NCI-H1436 (cell line): ENCODE measurements around the gene MPZL3.
"Not testable (repeated sequence)": the region's sequence is repeated elsewhere in the genome, so short reads cannot be mapped to it uniquely, and the experiment has no call there.

Experiments
- DNase-seq: peaks from one replicate; lab custom pipeline; 2025; lab: John Stamatoyannopoulos, UW

Gene MPZL3

DNA sequence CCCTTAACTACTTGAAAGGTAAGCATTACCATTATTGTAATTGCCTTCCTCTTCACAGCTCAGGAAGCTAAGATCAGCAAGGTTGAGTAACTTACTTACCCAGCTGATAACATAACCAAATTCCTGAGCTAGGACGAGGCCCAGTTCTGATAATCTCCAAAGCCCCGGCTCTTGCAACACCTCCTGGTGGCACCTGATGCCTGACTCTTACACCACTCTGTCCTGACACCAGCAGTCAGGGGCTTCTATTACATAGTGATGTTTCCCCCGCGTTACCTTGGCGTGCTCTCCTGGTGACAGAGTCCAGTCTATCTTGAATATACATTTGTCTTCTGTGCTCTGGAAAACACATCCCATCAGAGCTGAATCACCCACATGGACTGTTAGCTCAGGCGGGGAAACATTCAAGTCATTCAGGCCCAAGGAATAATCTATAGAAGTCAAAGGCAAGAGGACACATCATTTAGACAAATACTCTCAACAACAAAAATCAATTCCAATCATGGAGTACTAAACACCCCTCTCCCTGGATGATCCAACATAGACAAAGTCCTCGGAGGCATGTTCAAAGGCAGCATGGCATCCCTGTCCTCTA is 39.9 kb downstream of the MPZL3 start:
- DNase-seq: no peak

DNA sequence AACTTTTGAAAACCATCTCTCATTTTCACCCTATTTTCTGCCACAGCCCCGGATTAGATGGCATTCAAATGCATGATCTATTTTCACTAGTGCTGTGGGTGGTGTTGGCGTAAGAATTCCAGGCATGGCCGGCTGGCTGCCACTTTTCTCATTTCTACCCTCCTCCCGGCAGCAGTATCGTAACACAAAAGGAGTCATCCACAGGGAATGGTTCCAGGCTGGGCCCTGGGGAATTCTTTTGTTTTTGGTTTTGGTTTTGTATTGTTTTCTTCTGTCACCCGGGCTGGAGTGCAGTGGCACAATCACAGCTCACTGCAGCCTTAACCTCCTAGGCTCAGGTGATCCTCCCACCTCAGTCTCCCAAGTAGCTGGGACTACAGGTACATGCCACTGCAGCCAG is 41.2 kb downstream of the MPZL3 start:
- no peak for DNase-seq

DNA sequence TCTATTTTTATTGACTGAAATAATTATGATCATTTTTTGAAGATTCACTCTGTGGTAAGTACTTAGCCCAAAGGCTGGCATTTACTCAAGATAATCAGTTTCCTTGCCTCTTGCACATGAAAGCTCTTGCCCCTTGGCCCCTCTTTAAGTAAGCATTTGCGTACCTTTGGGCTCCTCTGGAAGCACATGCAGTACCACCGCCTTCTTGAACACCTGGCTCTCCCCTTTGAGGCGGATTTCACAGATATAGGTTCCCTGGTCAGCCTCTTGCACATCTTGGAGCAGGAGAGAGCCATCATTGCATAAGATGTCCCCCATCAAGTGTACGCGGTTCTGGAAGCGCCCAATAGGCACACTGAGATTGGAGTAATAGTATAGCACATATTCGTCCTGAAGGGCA is 41.8 kb downstream of the MPZL3 start:
- DNase-seq: no peak

DNA sequence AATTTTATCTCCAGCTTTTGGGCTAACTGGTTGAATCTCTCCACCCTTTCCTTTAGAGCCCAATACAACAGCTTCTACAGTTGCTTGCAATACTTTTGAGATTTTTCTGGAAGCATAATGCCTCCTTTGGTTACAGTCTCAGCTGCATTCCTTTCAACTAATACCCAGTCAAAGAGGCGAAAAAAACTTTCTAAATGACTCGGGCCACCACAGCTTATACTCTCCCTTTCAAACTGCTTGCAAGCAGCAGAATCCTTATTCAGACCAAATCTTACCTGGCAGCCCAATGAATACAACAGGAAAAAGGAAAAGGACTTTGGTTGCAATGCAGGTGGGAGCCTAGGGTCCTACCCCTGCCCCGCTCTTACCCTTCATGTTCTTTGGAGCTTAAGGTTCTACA is 43.1 kb downstream of the MPZL3 start:
- DNase-seq: no peak

DNA sequence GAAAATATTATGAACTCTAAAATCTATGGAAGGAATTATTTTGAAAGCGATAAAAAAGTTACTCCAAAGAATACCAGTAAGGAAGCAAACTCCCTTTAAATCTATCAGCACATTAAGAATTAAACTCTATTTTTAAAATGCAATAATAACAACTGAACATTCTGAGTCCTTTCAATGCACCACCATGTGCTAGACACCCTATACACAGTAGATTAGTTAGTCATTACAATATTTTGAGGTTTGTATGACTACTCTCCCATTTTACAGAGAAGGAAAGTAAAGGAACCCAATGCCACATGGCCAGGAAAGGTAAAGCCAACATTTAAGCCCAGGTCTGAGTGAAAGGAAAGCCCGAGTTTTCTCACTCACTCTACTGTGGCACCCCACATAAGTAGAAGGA is 45.1 kb downstream of the MPZL3 start:
- DNase-seq: no peak

DNA sequence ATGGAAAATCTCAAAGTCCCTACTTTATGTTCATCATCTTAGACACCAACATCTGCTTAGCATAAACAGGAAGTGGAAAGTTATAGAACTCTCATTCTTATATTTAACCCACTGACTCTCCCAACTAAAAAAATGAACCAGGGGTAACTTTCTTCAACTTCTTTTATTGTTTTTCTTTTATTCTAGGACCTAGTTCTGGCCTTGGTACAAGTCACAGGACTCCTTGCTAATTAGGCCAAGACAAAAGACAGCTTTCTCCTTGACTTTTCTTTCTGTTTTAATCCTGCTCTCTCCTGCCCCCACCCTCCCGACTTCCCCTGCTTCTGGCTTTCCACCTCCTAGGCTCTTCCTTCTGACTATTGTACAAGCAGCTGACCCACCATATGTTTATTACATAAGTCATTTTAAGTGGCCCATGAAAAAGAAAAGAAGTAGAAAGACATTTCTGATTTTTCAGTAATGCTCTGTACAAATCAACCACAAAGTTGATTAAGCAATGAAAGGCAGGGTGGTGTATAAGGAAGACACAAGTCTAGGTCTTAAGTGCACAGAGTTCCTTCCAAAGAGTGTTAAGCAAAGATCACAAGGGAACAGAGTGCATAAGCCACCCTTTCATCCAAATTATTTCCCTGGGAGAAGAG is 45.7 kb downstream of the MPZL3 start:
- no peak for DNase-seq

DNA sequence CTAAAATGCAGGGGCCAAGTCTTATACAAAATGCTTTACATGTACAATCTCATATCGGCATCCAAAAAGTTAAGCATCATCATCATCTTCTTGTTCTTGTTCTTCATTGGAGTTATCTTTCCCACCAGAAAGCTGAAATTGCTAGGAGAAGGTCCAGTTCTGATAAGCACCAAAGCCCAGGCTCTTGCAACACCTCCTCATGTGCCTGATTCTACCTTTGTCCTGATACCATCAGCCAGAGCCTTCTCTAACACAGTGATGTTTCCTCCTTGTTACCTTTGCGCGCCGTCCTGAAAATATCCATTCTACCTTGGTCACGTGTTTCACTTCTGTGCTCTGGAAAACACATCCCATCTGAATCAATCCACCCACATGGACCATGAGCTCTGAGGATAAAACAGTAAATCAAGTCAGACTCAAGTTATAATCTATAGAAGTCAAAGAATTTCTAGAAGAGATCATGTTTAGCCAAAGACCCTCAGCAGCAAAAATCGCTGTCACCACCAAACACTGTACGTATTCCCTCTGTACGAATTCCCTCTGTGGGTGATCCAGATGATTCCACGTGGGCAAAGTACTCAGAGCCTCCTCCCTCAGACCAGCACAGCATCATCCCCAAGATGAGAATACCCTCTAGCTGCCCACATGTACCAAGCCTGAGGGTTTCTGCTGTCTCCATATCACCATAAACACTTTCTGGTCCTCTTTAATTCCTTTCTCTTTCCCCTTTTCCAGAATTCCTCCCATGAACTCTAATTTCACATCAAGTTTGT is 46.4 kb downstream of the MPZL3 start:
- no peak for DNase-seq

DNA sequence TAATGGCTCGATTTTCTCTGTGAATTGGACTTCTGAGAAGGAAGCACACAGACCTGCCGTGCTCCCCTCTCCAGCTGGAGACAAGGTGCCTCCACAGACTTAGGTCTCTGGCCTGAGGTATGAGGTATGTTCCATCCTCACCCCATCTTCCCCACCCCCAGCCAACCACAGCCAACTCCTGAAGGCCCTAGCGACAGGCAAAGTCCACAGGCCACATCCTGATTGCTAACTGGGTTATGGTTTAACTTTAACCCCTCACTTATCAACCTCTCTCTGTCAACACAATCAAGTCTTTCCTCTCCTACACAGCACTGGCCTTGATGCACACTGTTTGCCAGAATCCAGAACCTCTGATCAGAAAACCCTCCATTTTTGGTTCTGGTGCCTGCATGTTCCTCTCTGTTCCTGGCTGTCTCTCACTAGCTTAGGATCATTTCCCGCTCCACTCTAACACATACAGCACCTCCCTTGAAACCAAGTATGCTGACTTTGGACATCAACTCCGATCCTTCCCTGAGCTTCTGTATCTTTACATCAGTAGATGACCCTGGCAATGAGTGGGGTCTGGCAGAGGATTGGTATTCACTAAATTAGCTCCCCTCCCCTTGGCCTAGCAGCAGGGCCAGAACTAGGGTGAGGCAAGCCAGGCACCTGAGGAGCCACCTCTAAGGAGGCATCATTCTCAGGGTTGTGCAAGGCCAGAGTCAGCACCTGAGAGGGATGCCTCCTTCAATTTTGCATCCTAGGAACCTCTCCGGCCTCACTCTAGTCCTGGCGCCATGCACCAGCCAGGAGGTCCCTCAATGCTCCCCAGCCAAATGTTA is 49.4 kb downstream of the MPZL3 start:
- no peak for DNase-seq

DNA sequence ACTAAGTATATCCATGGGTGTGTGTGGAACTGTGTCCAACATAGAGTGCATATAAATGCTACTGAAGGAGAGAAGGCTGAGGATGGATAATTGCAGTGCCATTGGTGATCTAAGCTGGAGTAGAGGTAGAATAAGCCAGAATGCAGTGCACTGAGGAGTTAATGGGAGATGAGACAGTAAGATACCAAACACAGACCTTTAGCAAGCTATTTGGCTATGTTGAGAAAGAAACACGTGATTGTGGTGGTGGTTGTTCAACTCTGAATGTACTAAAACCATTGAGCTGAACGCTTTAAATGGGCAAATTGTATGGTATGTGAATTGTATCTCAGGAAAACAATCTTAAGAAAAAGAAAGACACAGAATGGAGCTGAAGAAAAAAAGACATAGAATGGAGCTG is 50.2 kb downstream of the MPZL3 start:
- DNase-seq: no peak

DNA sequence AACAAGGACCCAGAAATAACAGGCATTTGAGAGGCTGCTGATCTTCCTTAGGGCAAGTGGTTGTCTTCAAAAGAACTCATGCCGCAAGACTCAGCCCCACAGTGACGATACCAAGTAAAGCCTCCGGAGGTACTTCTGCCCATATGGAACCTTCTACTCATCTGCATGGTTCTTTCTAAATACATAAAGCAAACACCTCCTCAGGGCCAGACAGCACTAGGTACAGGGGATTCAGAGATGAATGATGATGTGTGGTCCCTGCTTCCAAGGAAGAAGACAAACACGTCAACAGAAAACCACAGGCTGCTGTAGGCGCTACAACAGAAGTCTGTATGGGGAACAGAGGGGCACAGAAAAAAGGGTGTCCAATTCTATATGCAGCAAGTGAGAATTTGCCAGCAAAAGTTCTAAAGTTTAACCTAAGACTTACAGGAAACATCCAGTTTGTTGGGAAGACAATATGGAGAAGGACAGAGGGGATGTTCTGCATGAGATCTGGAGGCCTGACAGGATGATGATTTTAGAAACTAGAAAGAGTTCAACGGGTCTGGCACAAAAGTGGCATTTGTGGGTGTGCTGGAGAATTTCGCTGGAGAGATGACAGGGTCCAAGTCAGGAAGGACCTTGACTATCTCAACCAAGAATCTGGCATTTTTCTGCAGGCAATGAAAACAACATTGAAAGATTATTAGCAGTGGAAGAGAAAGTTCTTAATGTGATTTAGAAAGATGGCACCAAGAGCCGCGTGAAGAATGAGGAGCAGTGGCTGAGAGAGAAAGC is 51.1 kb downstream of the MPZL3 start:
- DNase-seq: no peak

DNA sequence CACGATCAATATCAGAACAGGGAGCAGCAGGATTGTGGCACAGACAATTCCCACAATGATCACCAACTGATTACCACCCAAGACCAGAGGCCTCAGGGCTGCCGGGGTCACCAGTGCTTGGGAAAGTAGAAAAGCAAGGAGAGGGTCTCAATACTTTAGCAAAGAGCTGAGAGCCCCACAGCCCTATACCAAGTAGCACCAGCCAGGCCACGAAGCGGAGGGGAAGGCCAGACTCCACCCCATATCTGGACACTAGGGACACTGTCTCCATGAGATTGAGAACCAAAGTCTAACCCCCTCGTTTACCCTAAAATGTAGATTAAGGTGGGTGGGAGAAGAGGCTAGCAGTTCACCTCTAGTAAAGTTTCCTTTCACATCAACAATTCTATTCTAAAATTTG is 51.7 kb downstream of the MPZL3 start:
- DNase-seq: no peak

DNA sequence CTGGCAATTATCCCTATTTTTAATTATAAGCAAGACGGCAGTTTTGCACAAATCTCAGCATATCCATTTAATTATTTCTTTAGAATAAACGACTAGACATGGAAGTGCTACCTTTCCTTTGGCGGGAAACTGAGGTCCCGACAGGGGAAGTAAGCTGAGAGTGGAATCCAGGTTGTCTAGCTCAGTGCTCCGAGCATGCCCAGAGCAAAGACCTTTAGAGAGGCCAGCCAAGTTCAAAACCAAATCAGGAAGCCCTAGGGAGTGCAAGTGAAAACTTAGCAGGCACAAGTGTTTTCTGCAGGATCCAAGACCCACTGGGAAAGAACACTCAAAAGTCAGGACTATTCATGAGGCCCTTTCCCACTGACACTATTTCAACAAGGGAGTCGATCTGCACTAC is 53.0 kb downstream of the MPZL3 start:
- no peak for DNase-seq

DNA sequence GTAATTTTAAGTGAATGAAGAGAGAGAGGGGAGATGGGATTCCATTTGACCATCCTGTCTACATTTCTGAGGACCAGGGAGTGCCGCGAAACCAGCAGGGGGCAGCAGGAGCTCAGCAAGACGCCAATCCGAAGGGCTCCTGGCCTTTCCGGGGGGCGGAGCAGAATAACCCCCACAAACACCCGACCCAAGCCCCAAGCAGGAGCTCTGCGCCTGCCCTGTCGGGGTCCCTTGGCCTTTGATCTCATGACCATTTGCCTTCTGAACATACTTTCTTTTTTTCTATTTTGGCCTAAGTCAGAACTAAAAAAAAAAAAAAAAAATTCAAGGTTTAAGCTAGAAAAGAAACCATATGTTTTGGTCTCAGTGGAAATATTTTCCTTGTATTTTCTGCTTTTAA is 53.8 kb downstream of the MPZL3 start:
- DNase-seq: peak; percentile 39

DNA sequence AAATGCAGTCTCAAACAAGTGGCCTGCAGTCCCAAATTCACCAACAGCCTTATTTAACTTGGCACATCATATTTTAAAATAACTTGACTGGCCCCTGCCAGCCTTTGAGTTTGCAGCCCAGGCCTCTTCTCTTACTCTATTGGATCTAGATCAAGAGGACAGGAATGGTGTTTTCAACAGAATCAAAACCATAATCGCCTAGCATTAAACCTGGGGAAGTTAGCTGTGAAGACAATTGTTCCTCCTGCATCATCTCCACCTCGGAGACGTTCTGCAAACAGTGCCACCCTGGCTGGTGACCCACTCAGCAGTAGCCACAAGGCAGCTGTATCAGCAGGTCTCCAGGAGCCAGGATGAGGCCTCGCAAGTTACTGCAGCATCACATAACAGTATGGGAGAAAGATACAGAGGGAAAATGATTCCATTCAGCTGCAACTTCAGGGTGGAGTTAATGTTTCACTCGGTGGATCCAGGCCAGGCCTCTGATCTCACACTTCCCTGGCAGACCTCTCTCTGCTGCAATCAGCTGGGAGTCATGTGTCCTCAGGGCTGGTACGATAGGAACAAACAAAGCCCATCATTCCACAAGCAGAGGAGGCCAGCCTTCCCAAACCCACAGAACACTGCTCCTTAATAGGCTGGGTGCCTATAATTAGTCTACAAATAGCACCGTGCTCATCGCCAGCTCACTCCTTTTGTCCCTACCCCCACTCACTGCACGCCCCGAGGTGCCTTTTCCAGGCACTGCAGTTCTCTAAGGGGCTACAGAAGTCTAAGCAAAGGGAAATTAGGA is 57.1 kb downstream of the MPZL3 start:
- no peak for DNase-seq

DNA sequence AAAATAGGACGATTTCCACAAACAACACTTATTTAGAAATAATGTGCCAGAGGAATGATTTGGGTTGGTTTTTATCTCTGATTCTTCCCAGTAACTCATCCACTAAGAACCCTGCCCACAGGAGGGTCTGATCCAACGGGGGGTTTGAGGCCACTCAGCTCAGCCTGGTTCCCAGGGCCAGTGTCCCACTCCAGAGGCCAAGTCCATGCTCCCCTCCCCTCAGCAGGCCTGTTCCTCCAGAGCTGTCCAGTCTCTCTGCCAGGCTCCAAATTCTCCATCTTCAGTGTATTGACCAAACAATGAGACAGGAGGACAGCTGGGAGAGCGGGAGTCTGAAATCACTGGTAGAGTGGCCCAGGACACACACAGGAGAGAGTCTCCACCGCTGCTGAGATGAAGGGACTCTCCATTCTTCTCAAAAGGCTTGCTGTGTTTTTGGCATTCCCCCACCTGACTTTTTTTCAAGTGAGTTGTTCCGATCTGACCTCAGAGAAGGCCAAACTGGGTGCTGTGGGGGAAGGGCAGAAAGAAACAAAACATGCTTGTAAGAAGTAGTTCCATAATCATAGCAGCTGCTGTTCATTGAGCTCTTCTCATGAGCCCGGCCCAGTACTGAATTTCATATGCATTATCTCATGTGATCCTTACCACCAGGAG is 58.1 kb downstream of the MPZL3 start:
- DNase-seq: no peak

DNA sequence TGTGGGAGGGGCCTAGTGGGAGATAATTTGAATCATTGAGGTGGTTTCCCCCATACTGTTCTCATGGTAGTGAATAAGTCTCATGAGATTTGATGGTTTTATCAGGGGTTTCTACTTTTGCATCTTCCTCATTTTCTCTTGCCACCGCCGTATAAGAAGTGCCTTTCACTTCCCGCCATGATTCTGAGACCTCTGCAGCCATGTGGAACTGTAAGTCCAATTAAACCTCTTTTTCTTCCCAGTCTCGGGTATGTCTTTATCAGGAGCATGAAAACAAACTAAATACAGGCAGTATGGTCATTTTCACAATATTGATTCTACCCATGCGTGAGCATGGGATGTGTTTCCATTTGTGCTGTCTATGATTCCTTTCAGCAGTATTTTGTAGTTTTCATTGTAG is 59.3 kb downstream of the MPZL3 start:
- not testable (repeated sequence) for DNase-seq

DNA sequence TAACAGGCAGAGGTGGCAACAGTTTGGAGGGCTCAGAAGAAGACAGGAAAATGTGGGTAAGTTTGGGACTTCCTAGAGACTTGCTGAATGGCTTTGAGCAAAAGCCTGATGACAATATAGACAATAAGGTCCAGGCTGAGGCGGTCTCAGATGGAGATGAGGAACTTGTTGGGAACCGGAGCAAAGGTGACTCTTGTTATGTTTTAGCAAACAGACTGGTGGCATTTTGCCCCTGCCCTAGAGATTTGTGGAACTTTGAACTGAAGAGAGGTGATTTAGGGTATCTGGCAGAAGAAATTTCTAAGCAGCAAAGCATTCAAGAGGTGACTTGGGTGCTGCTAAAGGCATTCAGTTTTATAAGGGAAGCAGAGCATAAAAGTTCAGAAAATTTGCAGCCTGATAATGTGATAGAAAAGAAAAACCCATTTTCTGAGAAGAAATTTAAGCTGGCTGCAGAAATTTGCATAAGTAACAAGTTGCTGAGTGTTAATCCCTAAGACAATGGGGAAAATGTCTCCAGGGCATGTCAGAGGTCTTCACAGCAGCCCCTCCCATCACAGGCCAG is 61.1 kb downstream of the MPZL3 start:
- not testable (repeated sequence) for DNase-seq

DNA sequence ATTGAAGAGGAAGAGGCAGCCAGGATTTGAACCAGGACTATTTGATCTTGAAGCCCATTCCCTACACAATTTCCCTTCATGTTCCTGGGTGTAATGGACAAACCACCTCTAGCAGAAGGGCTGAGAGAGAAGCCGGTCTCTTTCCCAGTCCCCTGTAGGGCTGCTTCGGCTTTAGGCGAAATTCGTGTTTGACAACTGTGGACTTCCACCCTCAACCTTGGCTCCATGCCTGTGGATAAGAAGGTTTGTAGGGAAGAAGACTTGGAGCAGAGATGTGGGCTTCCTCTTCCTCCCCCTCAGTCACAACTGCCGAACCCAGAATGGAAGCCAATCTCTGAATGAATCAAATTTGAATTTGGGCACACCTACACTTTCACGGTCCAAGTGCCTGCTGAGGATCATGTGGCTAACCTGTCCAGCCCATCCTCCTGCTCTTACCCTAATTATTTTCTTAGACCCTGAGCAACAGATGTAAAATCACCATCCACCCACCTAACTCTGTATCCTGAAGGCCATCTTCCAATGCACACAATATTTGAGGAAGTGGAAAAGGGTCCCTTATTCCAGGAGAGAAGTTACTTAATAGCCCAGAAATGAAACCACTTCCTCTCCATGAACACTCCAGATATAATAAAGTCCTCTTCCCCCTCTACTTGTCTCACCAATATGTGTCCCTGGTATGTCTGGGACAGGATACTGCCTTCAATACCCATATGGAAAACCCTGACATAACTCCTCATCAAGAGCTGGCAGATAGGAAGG is 65.6 kb downstream of the MPZL3 start:
- DNase-seq: no peak
